ENCODE results near the gene ACR.

DNA sequence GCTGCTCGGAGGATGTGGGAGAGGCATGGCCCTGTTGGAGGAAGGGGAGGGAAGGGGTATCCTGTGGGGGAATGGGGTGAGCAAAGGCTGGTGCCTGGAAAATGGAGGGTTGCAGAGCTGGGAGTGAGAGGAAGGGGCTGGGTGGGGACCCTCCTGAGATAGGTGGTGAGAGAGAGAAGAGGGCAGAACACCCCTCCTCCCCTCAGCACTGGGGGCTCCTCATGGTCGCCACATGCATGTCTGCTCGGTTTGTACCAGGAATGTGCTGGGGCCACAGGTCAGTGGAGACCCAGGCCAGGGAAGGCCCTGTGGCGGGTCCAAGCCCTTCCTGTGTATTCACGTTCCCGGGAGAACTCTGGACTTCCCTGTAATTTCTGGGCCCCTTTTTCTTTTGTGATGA is 27.8 kb upstream of the ACR start:
- TF ChIP-seq, protein P1, sequence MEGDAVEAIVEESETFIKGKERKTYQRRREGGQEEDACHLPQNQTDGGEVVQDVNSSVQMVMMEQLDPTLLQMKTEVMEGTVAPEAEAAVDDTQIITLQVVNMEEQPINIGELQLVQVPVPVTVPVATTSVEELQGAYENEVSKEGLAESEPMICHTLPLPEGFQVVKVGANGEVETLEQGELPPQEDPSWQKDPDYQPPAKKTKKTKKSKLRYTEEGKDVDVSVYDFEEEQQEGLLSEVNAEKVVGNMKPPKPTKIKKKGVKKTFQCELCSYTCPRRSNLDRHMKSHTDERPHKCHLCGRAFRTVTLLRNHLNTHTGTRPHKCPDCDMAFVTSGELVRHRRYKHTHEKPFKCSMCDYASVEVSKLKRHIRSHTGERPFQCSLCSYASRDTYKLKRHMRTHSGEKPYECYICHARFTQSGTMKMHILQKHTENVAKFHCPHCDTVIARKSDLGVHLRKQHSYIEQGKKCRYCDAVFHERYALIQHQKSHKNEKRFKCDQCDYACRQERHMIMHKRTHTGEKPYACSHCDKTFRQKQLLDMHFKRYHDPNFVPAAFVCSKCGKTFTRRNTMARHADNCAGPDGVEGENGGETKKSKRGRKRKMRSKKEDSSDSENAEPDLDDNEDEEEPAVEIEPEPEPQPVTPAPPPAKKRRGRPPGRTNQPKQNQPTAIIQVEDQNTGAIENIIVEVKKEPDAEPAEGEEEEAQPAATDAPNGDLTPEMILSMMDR (IDR thresholded peaks at IDR 0.05; ENCODE audit: low read length) = no peak
- no peak for TF ChIP-seq EZH2 (optimal IDR thresholded peaks at IDR 0.05; ENCODE audit: low read depth, low read length)
